Measurements from ENCODE around the gene SPOCD1. TPM values are rescaled to one million over a fixed set of nuclear protein-coding genes. Genes with fewer than 3 reads are reported as not detected.

SPOCD1 gene
- total RNA-seq, 1 donor from 2014 or later = 28.0 TPM

DNA sequence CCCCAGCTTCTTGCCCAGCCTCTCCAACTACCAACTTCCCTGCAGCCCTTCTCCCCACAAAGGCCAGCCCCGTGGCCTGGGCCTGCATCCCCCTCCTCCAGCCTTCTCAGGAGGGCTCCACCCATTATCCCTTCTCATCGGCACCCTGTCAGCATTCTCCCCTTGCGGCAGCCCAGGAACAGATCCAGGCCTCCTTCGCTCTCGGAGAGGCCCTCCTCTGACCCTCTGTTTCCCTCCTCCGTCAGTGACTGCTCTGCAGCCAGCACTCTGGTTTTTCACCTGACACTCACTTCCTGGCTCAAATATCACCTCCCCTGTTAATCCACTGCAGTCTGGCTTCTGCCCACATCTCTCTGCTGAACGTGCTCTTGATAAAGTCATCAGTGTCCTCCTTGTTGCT lies 69.1 kb downstream of the SPOCD1 start:
- peaks cover 58% of the 10 kb centered on the region for H4K20me1 ChIP-seq (ENCODE audit: insufficient read depth, low read length)
- peaks cover 25% of the 10 kb centered on the region for H3K4me1 ChIP-seq (ENCODE audit: insufficient read depth, low read length)
- FAIRE-seq (no peak), DNase-seq (ENCODE audit: low read depth) (no peak)
- H3K4me2 ChIP-seq (ENCODE audit: low read length) = no peak overlapping the region
- Mint-ChIP-seq H3K4me1 (ENCODE audit: low read depth, unreplicated experiment) (peaks cover 45% of the 10 kb centered on the region), H3K36me3 (ENCODE audit: low read depth, unreplicated experiment) (no peaks in the 10 kb centered on the region), H3K27ac (ENCODE audit: unreplicated experiment) (no peak overlapping the region), H3K4me3 (ENCODE audit: unreplicated experiment) (no peak overlapping the region), H3K27me3 (ENCODE audit: low read depth, unreplicated experiment) (peaks cover 9% of the 10 kb centered on the region), H3K9me3 (ENCODE audit: unreplicated experiment) (no peaks in the 10 kb centered on the region)
- no peaks in the 10 kb centered on the region for H3K27me3 ChIP-seq (ENCODE audit: insufficient read depth, low read length)
- H3K27ac ChIP-seq (ENCODE audit: low read depth, low read length) = no peak overlapping the region
- TF ChIP-seq, protein P1, sequence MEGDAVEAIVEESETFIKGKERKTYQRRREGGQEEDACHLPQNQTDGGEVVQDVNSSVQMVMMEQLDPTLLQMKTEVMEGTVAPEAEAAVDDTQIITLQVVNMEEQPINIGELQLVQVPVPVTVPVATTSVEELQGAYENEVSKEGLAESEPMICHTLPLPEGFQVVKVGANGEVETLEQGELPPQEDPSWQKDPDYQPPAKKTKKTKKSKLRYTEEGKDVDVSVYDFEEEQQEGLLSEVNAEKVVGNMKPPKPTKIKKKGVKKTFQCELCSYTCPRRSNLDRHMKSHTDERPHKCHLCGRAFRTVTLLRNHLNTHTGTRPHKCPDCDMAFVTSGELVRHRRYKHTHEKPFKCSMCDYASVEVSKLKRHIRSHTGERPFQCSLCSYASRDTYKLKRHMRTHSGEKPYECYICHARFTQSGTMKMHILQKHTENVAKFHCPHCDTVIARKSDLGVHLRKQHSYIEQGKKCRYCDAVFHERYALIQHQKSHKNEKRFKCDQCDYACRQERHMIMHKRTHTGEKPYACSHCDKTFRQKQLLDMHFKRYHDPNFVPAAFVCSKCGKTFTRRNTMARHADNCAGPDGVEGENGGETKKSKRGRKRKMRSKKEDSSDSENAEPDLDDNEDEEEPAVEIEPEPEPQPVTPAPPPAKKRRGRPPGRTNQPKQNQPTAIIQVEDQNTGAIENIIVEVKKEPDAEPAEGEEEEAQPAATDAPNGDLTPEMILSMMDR (IDR thresholded peaks at IDR 0.05; ENCODE audit: insufficient read depth, low read depth, low read length) = no peak
- no peak for TF ChIP-seq EZH2 (IDR thresholded peaks at IDR 0.05; ENCODE audit: insufficient read depth, low read length)
- H3K4me3 ChIP-seq (ENCODE audit: insufficient read depth, low read depth, low read length) = no peak overlapping the region
- H3K9ac ChIP-seq (ENCODE audit: low read length) = no peak overlapping the region
- no peaks in the 10 kb centered on the region for H3K9me3 ChIP-seq (ENCODE audit: insufficient read depth, low read depth, low read length)
- no peak overlapping the region for H2AFZ ChIP-seq (ENCODE audit: low read depth, low read length)
- no peaks in the 10 kb centered on the region for H3K79me2 ChIP-seq (ENCODE audit: insufficient read depth, low read length)
- no peaks in the 10 kb centered on the region for H3K36me3 ChIP-seq (ENCODE audit: insufficient read depth, low read length)

DNA sequence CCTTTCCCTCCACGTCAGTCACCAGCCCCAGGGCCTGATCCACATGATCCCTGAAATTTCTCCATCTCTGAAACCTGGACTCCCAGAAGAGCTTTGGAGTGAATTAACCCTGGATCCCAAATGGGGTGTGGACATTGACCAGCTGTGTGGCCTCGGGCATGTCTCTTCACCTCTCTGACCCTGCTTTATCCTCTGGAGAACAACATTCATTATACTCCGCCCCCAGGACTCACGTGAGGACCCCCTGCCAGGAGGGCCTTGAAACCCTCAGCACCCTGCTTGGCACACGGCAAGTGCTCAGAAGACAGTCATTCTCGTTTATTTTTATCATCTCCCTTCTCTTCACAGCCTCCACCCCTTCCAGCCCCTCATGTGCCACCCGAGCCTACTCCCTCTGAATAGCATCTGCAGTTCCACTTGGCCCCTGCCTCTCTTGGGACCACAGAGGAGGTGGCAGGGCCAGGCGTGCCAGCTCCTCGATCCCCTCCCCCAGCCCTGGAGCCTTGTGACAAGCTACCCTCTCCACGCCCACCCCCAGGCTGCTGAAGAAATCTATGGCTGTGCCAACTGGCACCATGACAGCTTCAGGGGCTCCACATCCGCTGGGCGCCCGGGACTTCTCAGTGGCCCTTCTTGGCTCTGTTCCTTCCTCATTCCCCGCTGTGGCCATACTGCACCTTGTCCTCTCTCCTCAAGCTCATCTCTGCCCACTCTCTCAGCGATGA lies 69.7 kb downstream of the SPOCD1 start:
- Mint-ChIP-seq H3K9me3 (ENCODE audit: unreplicated experiment) (no peaks in the 10 kb centered on the region), H3K27me3 (ENCODE audit: low read depth, unreplicated experiment) (peaks cover 9% of the 10 kb centered on the region), H3K27ac (ENCODE audit: unreplicated experiment) (no peak overlapping the region), H3K4me3 (ENCODE audit: unreplicated experiment) (no peak overlapping the region), H3K36me3 (ENCODE audit: low read depth, unreplicated experiment) (no peaks in the 10 kb centered on the region), H3K4me1 (ENCODE audit: low read depth, unreplicated experiment) (peaks cover 41% of the 10 kb centered on the region)
- H3K9me3 ChIP-seq (ENCODE audit: insufficient read depth, low read depth, low read length) = no peaks in the 10 kb centered on the region
- no peak overlapping the region for H3K4me2 ChIP-seq (ENCODE audit: low read length)
- H4K20me1 ChIP-seq (ENCODE audit: insufficient read depth, low read length) = peaks cover 58% of the 10 kb centered on the region
- DNase-seq (ENCODE audit: low read depth) = no peak
- H3K27me3 ChIP-seq (ENCODE audit: insufficient read depth, low read length) = no peaks in the 10 kb centered on the region
- H3K4me1 ChIP-seq (ENCODE audit: insufficient read depth, low read length) = peaks cover 23% of the 10 kb centered on the region
- H2AFZ ChIP-seq (ENCODE audit: low read depth, low read length) = no peak overlapping the region
- no peaks in the 10 kb centered on the region for H3K79me2 ChIP-seq (ENCODE audit: insufficient read depth, low read length)
- FAIRE-seq = no peak
- no peak overlapping the region for H3K4me3 ChIP-seq (ENCODE audit: insufficient read depth, low read depth, low read length)
- TF ChIP-seq, protein P1 (IDR thresholded peaks at IDR 0.05; ENCODE audit: insufficient read depth, low read depth, low read length) = no peak
- TF ChIP-seq EZH2 (IDR thresholded peaks at IDR 0.05; ENCODE audit: insufficient read depth, low read length) = no peak
- no peak overlapping the region for H3K27ac ChIP-seq (ENCODE audit: low read depth, low read length)
- H3K36me3 ChIP-seq (ENCODE audit: insufficient read depth, low read length) = no peaks in the 10 kb centered on the region
- no peak overlapping the region for H3K9ac ChIP-seq (ENCODE audit: low read length)
